Esophagus muscularis mucosa (tissue), 4 donors: ENCODE data around the gene USP10. TPM values are rescaled to one million over a fixed set of nuclear protein-coding genes. Genes with fewer than 3 reads are reported as not detected.

Experiments
- DNase-seq: peaks from one replicate; pipeline ENCODE4 v3.0.0-alpha.2; 2017; ENCODE audit errors: extremely low spot score
- H3K27ac ChIP-seq, 4 donors: fragments of 200-600 bp; sonication (generic); replicated peaks in 1 of 4; 1 replicate in 3 of 4; 2 replicates in 1 of 4; pipeline ENCODE4 v1.5.1; 2016 to 2019; ENCODE audit warnings: mild to moderate bottlenecking in 1 of 4
- H3K27me3 ChIP-seq, 4 donors: fragments of 200-600 bp; sonication (generic); one replicate each; pipeline versions ENCODE4 v1.5.1 to v1.6.0; 2016 to 2019
- H3K36me3 ChIP-seq, 4 donors: fragments of 200-600 bp; sonication (generic); one replicate each; pipeline ENCODE4 v1.5.1; 2016 to 2019
- H3K4me1 ChIP-seq, 4 donors: fragments of 200-600 bp; sonication (generic); one replicate each; pipeline ENCODE4 v1.5.1; 2016 to 2019
- H3K4me3 ChIP-seq, 4 donors: fragments of 200-600 bp; sonication (generic); 1 replicate in 2 of 4; 2 replicates in 2 of 4; pipeline ENCODE4 v1.5.1; 2016 to 2019; ENCODE audit warnings: mild to moderate bottlenecking in 4 of 4, moderate library complexity in 1 of 4
- H3K9me3 ChIP-seq, 4 donors: fragments of 200-600 bp; sonication (generic); 1 replicate in 3 of 4; 2 replicates in 1 of 4; pipeline ENCODE4 v1.5.1; 2016 to 2019
- CTCF ChIP-seq, 3 experiments: fragments of 200-600 bp in 2 of 3; fragments of 450-650 bp in 1 of 3; sonication (generic) in 2 of 3; IDR thresholded peaks; one replicate each; pipeline ENCODE4 v1.5.1; 2017 to 2019; ENCODE audit warnings: antibody characterized with exemption in 3 of 3, mild to moderate bottlenecking in 2 of 3, moderate library complexity in 1 of 3
- EP300 ChIP-seq: sonication (generic); formaldehyde crosslinking; IDR thresholded peaks from one replicate; pipeline ENCODE4 v1.6.1; 2017; ENCODE audit warnings: antibody characterized with exemption
- POLR2A ChIP-seq: fragments of 450-650 bp; IDR thresholded peaks from one replicate; pipeline ENCODE4 v1.6.1; 2017; ENCODE audit warnings: antibody characterized with exemption, moderate library complexity, mild to moderate bottlenecking, low read depth
- POLR2AphosphoS5 ChIP-seq, 2 donors: sonication (generic); formaldehyde crosslinking; IDR thresholded peaks; one replicate each; pipeline ENCODE4 v1.6.1; 2017; ENCODE audit warnings: antibody characterized with exemption in 2 of 2
- WGBS: methylation state at CpG from one replicate; pipeline ENCODE4 v1.1.5; 2018; 5-methylcytosine and 5-hydroxymethylcytosine counted together
- intact Hi-C: fragments of 100-400 bp; cut with DNase I; formaldehyde crosslinking; loops from one replicate; pipeline ENCODE4 v1.15.1; 2023
- total RNA-seq, 4 donors: library from RNA; depleted of rRNA; stranded (reverse); fragments of >200 nt; gene quantifications; one replicate each; pipeline versions ENCODE4 v1.1.0 to v1.2.1, GENCODE V29; 2016

Gene USP10
- total RNA-seq, 4 donors from 2014 or later = 45.3 to 71.2 (median 59.3) TPM

GRCh38 chr16:84777435-84777834 lies 77.6 kb downstream of the USP10 start:
- H3K4me1 ChIP-seq = peaks cover 0 to 11% (median 3%) of the 10 kb centered on the region in 4 donors
- intact Hi-C loops = no loop called here

GRCh38 chr16:84778720-84779119 lies 78.9 kb downstream of the USP10 start:
- Histone ChIP-seq H3K27ac (no peak overlapping the region), H3K9me3 (no peaks in the 10 kb centered on the region), H3K4me3 (no peak overlapping the region), H3K27me3 (no peaks in the 10 kb centered on the region), H3K36me3 (peaks cover 24 to 69% (median 65%) of the 10 kb centered on the region in 4 donors), H3K4me1 (peaks cover 0 to 11% (median 3%) of the 10 kb centered on the region in 4 donors)
- no peak for DNase-seq
- intact Hi-C loops = no loop called here
- WGBS = 91% methylated on average over 11 of the region's 18 CpGs
- TF ChIP-seq CTCF (IDR thresholded peaks at IDR 0.05) (no peak), EP300 (no peak), POLR2A (no peak), POLR2AphosphoS5 (IDR thresholded peaks at IDR 0.05) (no peak)

More at GRCh38 chr16:84777435-84777834, 77.6 kb downstream of the USP10 start:
- no peak for TF ChIP-seq CTCF (IDR thresholded peaks at IDR 0.05)
- TF ChIP-seq EP300 = no peak
- TF ChIP-seq POLR2A = no peak
- TF ChIP-seq POLR2AphosphoS5 (IDR thresholded peaks at IDR 0.05) = no peak
- Histone ChIP-seq H3K4me3 (no peak overlapping the region), H3K36me3 (peaks cover 24 to 82% (median 77%) of the 10 kb centered on the region in 4 donors), H3K9me3 (no peaks in the 10 kb centered on the region), H3K27ac (no peak overlapping the region), H3K27me3 (no peaks in the 10 kb centered on the region)
- 89% methylated on average over 5 of the region's 5 CpGs for WGBS
- no peak for DNase-seq

- no peak overlapping the region for H3K27ac ChIP-seq
- H3K36me3 ChIP-seq = peaks cover 17 to 56% (median 52%) of the 10 kb centered on the region in 4 donors
- H3K9me3 ChIP-seq = no peaks in the 10 kb centered on the region
- intact Hi-C loops = no loop called here
- peaks cover 0 to 5% (median 0%) of the 10 kb centered on the region in 4 donors for H3K4me1 ChIP-seq
- no peak overlapping the region for H3K4me3 ChIP-seq
- no peaks in the 10 kb centered on the region for H3K27me3 ChIP-seq
- TF ChIP-seq POLR2A (no peak), EP300 (no peak), POLR2AphosphoS5 (IDR thresholded peaks at IDR 0.05) (no peak), CTCF (IDR thresholded peaks at IDR 0.05) (no peak)
- DNase-seq = no peak
- 96% methylated on average over 11 of the region's 11 CpGs for WGBS
Observed at GRCh38 chr16:84780063-84780462, 80.3 kb downstream of the USP10 start.

- no peak overlapping the region for H3K4me3 ChIP-seq
- H3K27me3 ChIP-seq = no peaks in the 10 kb centered on the region
- no peak overlapping the region for H3K27ac ChIP-seq
- 88% methylated on average over 11 of the region's 12 CpGs for WGBS
- H3K4me1 ChIP-seq = peaks cover 4 to 6% (median 5%) of the 10 kb centered on the region in 4 donors
- no peaks in the 10 kb centered on the region for H3K9me3 ChIP-seq
- TF ChIP-seq EP300 (no peak), POLR2AphosphoS5 (IDR thresholded peaks at IDR 0.05) (no peak), POLR2A (no peak), CTCF (IDR thresholded peaks at IDR 0.05) (no peak)
- peaks cover 14 to 49% (median 45%) of the 10 kb centered on the region in 4 donors for H3K36me3 ChIP-seq
- DNase-seq = no peak
- intact Hi-C loops = no loop called here
Observed at GRCh38 chr16:84780544-84781376, 81.0 kb downstream of the USP10 start.
